CD14-positive monocyte (primary cell): Measurements from ENCODE around the gene TBCCD1. TPM values are rescaled to one million over a fixed set of nuclear protein-coding genes. Genes with fewer than 3 reads are reported as not detected.

Source experiments
- DNase-seq, 3 donors: peaks; one replicate each; pipeline ENCODE4 v3.0.0-alpha.2; 2011 to 2022
- H2AFZ ChIP-seq: 2 replicates; pipeline ENCODE4 v1.6.0; 2012; ENCODE audit warnings: mild to moderate bottlenecking, low read depth, low read length, inconsistent platforms; ENCODE audit not compliant: insufficient read depth, poor library complexity, severe bottlenecking
- H3K27ac ChIP-seq, 2 donors: 1 replicate in 1 of 2; 2 replicates in 1 of 2; pipeline ENCODE4 v1.5.1; 2012 to 2013; ENCODE audit warnings: low read length in 2 of 2, control low read depth in 1 of 2, inconsistent platforms in 1 of 2, low read depth in 1 of 2, mild to moderate bottlenecking in 1 of 2
- H3K27me3 ChIP-seq, 2 donors: one replicate each; pipeline versions ENCODE4 v1.6.0 to v1.6.1; 2011 to 2013; ENCODE audit warnings: low read length in 2 of 2; ENCODE audit not compliant: control insufficient read depth in 2 of 2, insufficient read depth in 2 of 2
- H3K36me3 ChIP-seq, 2 donors: replicated peaks in 1 of 2; 1 replicate in 1 of 2; 2 replicates in 1 of 2; pipeline versions ENCODE4 v1.5.1 to v1.6.1; 2012 to 2013; ENCODE audit warnings: low read length in 2 of 2, control low read depth in 1 of 2, inconsistent platforms in 1 of 2, mild to moderate bottlenecking in 1 of 2; ENCODE audit not compliant: insufficient read depth in 2 of 2, control insufficient read depth in 1 of 2
- H3K4me1 ChIP-seq, 2 donors: 1 replicate in 1 of 2; 2 replicates in 1 of 2; pipeline versions ENCODE4 v1.5.1 to v1.6.1; 2012 to 2013; ENCODE audit warnings: low read length in 2 of 2, control low read depth in 1 of 2, inconsistent platforms in 1 of 2, mild to moderate bottlenecking in 1 of 2, moderate library complexity in 1 of 2; ENCODE audit not compliant: insufficient read depth in 2 of 2, control insufficient read depth in 1 of 2
- H3K4me2 ChIP-seq: replicated peaks from 2 replicates; pipeline ENCODE3; 2012; ENCODE audit warnings: low read length, moderate library complexity, mild to moderate bottlenecking; ENCODE audit not compliant: poor library complexity, severe bottlenecking; ENCODE audit errors: extremely low read depth
- H3K4me3 ChIP-seq, 3 experiments: fragments of 200-600 bp in 1 of 3; sonication (generic) in 1 of 3; replicated peaks in 1 of 3; 1 replicate in 2 of 3; 2 replicates in 1 of 3; pipeline ENCODE4 v1.5.1; 2011 to 2013; ENCODE audit warnings: low read length in 3 of 3, mild to moderate bottlenecking in 3 of 3, control low read depth in 2 of 3, low read depth in 2 of 3, inconsistent platforms in 1 of 3, moderate library complexity in 1 of 3
- H3K79me2 ChIP-seq: 2 replicates; pipeline ENCODE4 v1.6.0; 2012; ENCODE audit warnings: mild to moderate bottlenecking, control low read depth, inconsistent platforms, low read length, moderate library complexity; ENCODE audit not compliant: insufficient read depth
- H3K9ac ChIP-seq: 2 replicates; pipeline ENCODE4 v1.6.0; 2017; ENCODE audit warnings: low read length, mild to moderate bottlenecking; ENCODE audit not compliant: insufficient read depth, poor library complexity, severe bottlenecking
- H3K9me3 ChIP-seq, 2 donors: replicated peaks in 1 of 2; 1 replicate in 1 of 2; 2 replicates in 1 of 2; pipeline versions ENCODE4 v1.5.1 to v1.6.1; 2012 to 2013; ENCODE audit warnings: low read length in 2 of 2, control low read depth in 1 of 2; ENCODE audit not compliant: control insufficient read depth in 1 of 2, insufficient read depth in 1 of 2
- H4K20me1 ChIP-seq: 2 replicates; pipeline ENCODE4 v1.6.0; 2012; ENCODE audit warnings: mild to moderate bottlenecking, low read length, control low read depth, moderate library complexity; ENCODE audit not compliant: insufficient read depth
- H3K27ac Mint-ChIP-seq, 7 donors: one replicate each; pipeline ENCODE4 v1.8.0; 2020; ENCODE audit warnings: mild to moderate bottlenecking in 7 of 7, mixed read lengths in 7 of 7, moderate library complexity in 6 of 7, inconsistent platforms in 2 of 7
- H3K27me3 Mint-ChIP-seq, 3 donors: one replicate each; pipeline ENCODE4 v1.8.0; 2021 to 2022; ENCODE audit warnings: low read depth in 3 of 3, mild to moderate bottlenecking in 3 of 3, mixed read lengths in 3 of 3, moderate library complexity in 3 of 3, inconsistent platforms in 1 of 3
- H3K36me3 Mint-ChIP-seq, 2 donors: one replicate each; pipeline ENCODE4 v1.8.0; 2020; ENCODE audit warnings: mixed read lengths in 2 of 2, inconsistent platforms in 1 of 2, mild to moderate bottlenecking in 1 of 2
- H3K4me1 Mint-ChIP-seq: one replicate; pipeline ENCODE4 v1.8.0; 2020; ENCODE audit warnings: mild to moderate bottlenecking, mixed read lengths
- H3K4me3 Mint-ChIP-seq, 2 donors: one replicate each; pipeline ENCODE4 v1.8.0; 2020; ENCODE audit warnings: mild to moderate bottlenecking in 2 of 2, mixed read lengths in 2 of 2, moderate library complexity in 1 of 2
- H3K9me3 Mint-ChIP-seq, 7 donors: one replicate each; pipeline ENCODE4 v1.8.0; 2020 to 2022; ENCODE audit warnings: mixed read lengths in 7 of 7, mild to moderate bottlenecking in 6 of 7, moderate library complexity in 6 of 7, inconsistent platforms in 2 of 7
- CTCF ChIP-seq: fragments of 200-600 bp; IDR thresholded peaks from one replicate; pipeline ENCODE4 v1.8.0; 2022; ENCODE audit warnings: antibody characterized with exemption, mild to moderate bottlenecking
- WGBS: methylation state at CpG from one replicate; pipeline ENCODE4 v1.1.5; 2013; ENCODE audit warnings: missing lambda C conversion rate; ENCODE audit not compliant: insufficient coverage; 5-methylcytosine and 5-hydroxymethylcytosine counted together
- intact Hi-C, 2 donors: fragments of 100-400 bp; cut with micrococcal nuclease; formaldehyde crosslinking; loops; one replicate each; pipeline versions ENCODE4 v1.15.0 to v1.15.1; 2023
- polyA plus RNA-seq, 3 donors: library from polyadenylated mRNA; depleted of rRNA in 1 of 3; unstranded in 2 of 3; stranded (reverse) in 1 of 3; fragments of 300-500 nt in 2 of 3; fragments of >200 nt in 1 of 3; fragmentation: Illumina TruSeq in 2 of 3; gene quantifications; 1 replicate in 2 of 3; 2 replicates in 1 of 3; pipeline ENCODE4 v1.2.3, GENCODE V29; 2012 to 2021

TBCCD1 gene
- polyA plus RNA-seq, 3 donors = 9.2 to 9.6 (median 9.6) TPM

GRCh38 chr3:186612065-186612464 is 44.9 kb upstream of the TBCCD1 start:
- Mint-ChIP-seq H3K9me3 (peaks cover 0 to 2% (median 0%) of the 10 kb centered on the region in 7 donors), H3K36me3 (no peaks in the 10 kb centered on the region), H3K27ac (no peak overlapping the region), H3K4me1 (peaks cover 12% of the 10 kb centered on the region), H3K4me3 (no peak overlapping the region), H3K27me3 (peaks cover 18 to 30% (median 23%) of the 10 kb centered on the region in 3 donors)
- no peak for DNase-seq
- H3K4me1 ChIP-seq = peaks cover 4 to 6% of the 10 kb centered on the region in 2 donors
- intact Hi-C loops = loop anchor here in 1 of 2 donors (10.0 kb wide), 1 partner anchor 627 kb away; no protein-coding TSS in a partner anchor
- no peak overlapping the region for H3K27ac ChIP-seq
- H4K20me1 ChIP-seq = no peaks in the 10 kb centered on the region
- peaks cover 8 to 22% of the 10 kb centered on the region in 2 donors for H3K27me3 ChIP-seq
- TF ChIP-seq CTCF = no peak
- H3K4me2 ChIP-seq = no peak overlapping the region
- no peaks in the 10 kb centered on the region for H3K79me2 ChIP-seq
- no peak overlapping the region for H2AFZ ChIP-seq
- no peak overlapping the region for H3K9ac ChIP-seq
- no peaks in the 10 kb centered on the region for H3K9me3 ChIP-seq
- H3K36me3 ChIP-seq = no peaks in the 10 kb centered on the region
- WGBS = 95% methylated on average over 4 of the region's 5 CpGs
- no peak overlapping the region for H3K4me3 ChIP-seq

DNA sequence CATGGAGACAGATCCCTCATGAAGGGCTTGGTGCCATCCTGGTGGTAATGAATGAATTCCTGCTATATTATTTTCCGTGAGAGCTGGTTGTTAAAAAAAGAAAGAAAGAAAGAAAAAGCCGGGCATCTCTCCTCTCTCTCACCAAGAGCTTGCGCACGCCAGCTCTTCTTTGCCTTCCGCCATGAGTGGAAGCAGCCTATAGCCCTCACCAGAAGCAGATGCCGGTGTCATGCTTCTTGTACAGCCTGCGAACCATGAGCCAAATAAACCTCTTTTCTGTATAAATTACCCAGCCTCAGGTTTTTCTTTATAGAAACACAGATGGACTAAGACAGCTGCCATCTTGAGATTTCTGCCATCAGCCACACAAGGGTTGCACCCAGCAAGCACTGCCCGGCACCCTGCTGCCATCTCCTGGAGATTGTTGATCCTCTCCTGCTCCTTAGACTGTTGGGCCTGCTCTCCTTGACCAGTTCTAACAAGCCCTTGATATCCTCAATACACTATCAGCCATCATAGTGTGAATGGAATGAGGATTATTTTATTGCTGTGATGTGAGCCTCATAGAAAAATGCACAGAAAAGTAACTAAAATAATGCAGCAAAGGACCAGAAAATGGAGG is 42.2 kb upstream of the TBCCD1 start:
- no peak overlapping the region for H3K4me2 ChIP-seq
- WGBS = 78% methylated on average over 3 of the region's 8 CpGs
- intact Hi-C loops = no loop called here

More for the DNA sequence above, 42.2 kb upstream of the TBCCD1 start:
- H3K27ac ChIP-seq = no peak overlapping the region
- H3K9ac ChIP-seq = no peak overlapping the region
- H3K9me3 Mint-ChIP-seq = peaks cover 0 to 2% (median 0%) of the 10 kb centered on the region in 7 donors
- no peaks in the 10 kb centered on the region for H3K79me2 ChIP-seq
- no peaks in the 10 kb centered on the region for H3K4me1 ChIP-seq
- no peak overlapping the region for H3K4me3 Mint-ChIP-seq
- H3K4me1 Mint-ChIP-seq = peaks cover 1% of the 10 kb centered on the region
- no peak for TF ChIP-seq CTCF
- H3K9me3 ChIP-seq = no peaks in the 10 kb centered on the region
- no peaks in the 10 kb centered on the region for H3K36me3 ChIP-seq
- no peaks in the 10 kb centered on the region for H4K20me1 ChIP-seq
- peaks cover 9 to 18% (median 16%) of the 10 kb centered on the region in 3 donors for H3K27me3 Mint-ChIP-seq
- H3K36me3 Mint-ChIP-seq = no peaks in the 10 kb centered on the region
- no peak for DNase-seq
- H3K4me3 ChIP-seq = no peak overlapping the region
- H3K27me3 ChIP-seq = peaks cover 4 to 11% of the 10 kb centered on the region in 2 donors
- no peak overlapping the region for H2AFZ ChIP-seq
- H3K27ac Mint-ChIP-seq = no peak overlapping the region
